OCI-LY1 (cell line): ENCODE measurements around the gene BABAM2.

Source experiments
- H2AFZ ChIP-seq: fragments of 200-600 bp; sonication (generic), shearing (Covaris generic); 2 replicates; pipeline ENCODE4 v1.6.0; 2014; ENCODE audit warnings: antibody characterized with exemption, mild to moderate bottlenecking, low read length
- H3F3A ChIP-seq: fragments of 200-600 bp; sonication (generic), shearing (Covaris generic); 2 replicates; pipeline ENCODE4 v1.6.0; 2014; ENCODE audit warnings: mild to moderate bottlenecking, antibody characterized with exemption, low read length, moderate library complexity; ENCODE audit not compliant: insufficient read depth
- H3K27ac ChIP-seq: fragments of 200-600 bp; sonication (generic); 2 replicates; pipeline ENCODE4 v1.5.1; 2014; ENCODE audit warnings: low read length, mixed run types, mild to moderate bottlenecking, low read depth; ENCODE audit not compliant: poor library complexity, severe bottlenecking
- H3K27me3 ChIP-seq: fragments of 200-600 bp; sonication (generic); 2 replicates; pipeline ENCODE4 v1.6.0; 2014; ENCODE audit warnings: antibody characterized with exemption, mild to moderate bottlenecking, low read length, moderate library complexity; ENCODE audit not compliant: insufficient read depth
- H3K36me3 ChIP-seq: fragments of 200-600 bp; sonication (generic); 2 replicates; pipeline ENCODE4 v1.6.1; 2014; ENCODE audit warnings: mild to moderate bottlenecking, antibody characterized with exemption, low read length, moderate library complexity, mixed read lengths; ENCODE audit not compliant: insufficient read depth
- H3K4me1 ChIP-seq: fragments of 200-600 bp; sonication (generic); 2 replicates; pipeline ENCODE4 v1.5.1; 2014; ENCODE audit warnings: mild to moderate bottlenecking, low read length, moderate library complexity; ENCODE audit not compliant: insufficient read depth, severe bottlenecking
- H3K4me2 ChIP-seq: fragments of 200-600 bp; sonication (generic), shearing (Covaris generic); 2 replicates; pipeline ENCODE4 v1.6.1; 2014; ENCODE audit warnings: low read length
- H3K4me3 ChIP-seq: fragments of 200-600 bp; sonication (generic); 2 replicates; pipeline ENCODE4 v1.5.1; 2014; ENCODE audit warnings: low read length, low read depth, mild to moderate bottlenecking, mixed read lengths; ENCODE audit not compliant: poor library complexity, severe bottlenecking
- H3K79me2 ChIP-seq: fragments of 200-600 bp; shearing (Covaris generic); 2 replicates; pipeline ENCODE4 v1.6.1; 2016; ENCODE audit warnings: mixed run types, low read length, mixed read lengths; ENCODE audit not compliant: insufficient read depth
- H3K9ac ChIP-seq: fragments of 200-600 bp; sonication (generic), shearing (Covaris generic); 2 replicates; pipeline ENCODE4 v1.6.1; 2014; ENCODE audit warnings: mild to moderate bottlenecking, low read length, mixed read lengths
- H3K9me2 ChIP-seq: fragments of 200-600 bp; sonication (generic), shearing (Covaris generic); 2 replicates; pipeline ENCODE4 v1.6.1; 2014; ENCODE audit warnings: low read depth, mild to moderate bottlenecking, low read length, mixed read lengths
- H3K9me3 ChIP-seq: fragments of 200-600 bp; shearing (Covaris generic); 2 replicates; pipeline ENCODE4 v1.6.1; 2014; ENCODE audit warnings: low read length, mixed read lengths
- H4K20me1 ChIP-seq: fragments of 200-600 bp; sonication (generic), shearing (Covaris generic); 2 replicates; pipeline ENCODE4 v1.6.0; 2016; ENCODE audit warnings: mild to moderate bottlenecking, low read length; ENCODE audit not compliant: insufficient read depth
- EZH2 ChIP-seq: fragments of 200-600 bp; sonication (generic), shearing (Covaris generic); IDR thresholded peaks from 2 replicates; pipeline ENCODE4 v1.8.0; 2017; ENCODE audit warnings: borderline replicate concordance, mixed run types, mild to moderate bottlenecking, antibody characterized with exemption, low read length, moderate library complexity, mixed read lengths
- TF ChIP-seq, protein P1 (sequence below): fragments of 200-600 bp; sonication (generic), shearing (Covaris generic); IDR thresholded peaks from 2 replicates; pipeline ENCODE4 v1.5.1; 2017; ENCODE audit warnings: mild to moderate bottlenecking, antibody characterized with exemption, low read length, moderate library complexity, mixed read lengths

Gene BABAM2

DNA sequence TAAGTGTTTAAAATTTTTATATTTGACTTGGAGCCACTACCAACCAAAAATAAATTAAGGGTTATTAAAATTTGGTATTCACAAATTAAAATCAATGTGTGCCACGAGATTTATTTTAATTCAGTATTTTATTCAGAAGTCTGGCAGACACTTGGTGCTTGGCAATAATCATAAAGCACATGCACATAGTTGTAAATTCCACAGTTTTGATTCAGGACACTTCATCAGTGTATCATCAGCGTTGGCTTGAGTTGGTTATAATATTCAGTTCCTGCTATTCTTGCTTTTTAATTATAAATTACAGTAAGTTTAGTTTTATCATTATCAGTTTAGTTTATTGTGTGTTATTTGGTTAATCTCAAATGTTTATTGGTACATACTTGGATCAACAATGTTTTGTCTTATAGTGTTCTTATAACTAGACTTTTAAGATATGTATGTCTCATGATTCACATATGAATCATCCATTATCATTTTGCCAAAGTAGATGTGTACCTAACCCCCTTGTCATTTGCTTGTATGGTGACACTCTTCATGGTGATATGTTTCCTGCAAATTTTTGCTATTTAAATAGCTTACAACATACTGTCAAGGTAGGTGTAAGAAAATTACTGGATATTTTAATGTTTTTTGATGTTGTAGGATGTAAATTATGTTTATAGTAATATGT, 237.9 kb downstream of the BABAM2 start:
- peaks cover 8% of the 10 kb centered on the region for H3K4me1 ChIP-seq
- no peak overlapping the region for H3K4me2 ChIP-seq
- H3K36me3 ChIP-seq = no peaks in the 10 kb centered on the region
- H3K9me2 ChIP-seq = no peaks in the 10 kb centered on the region
- H3K9me3 ChIP-seq = no peaks in the 10 kb centered on the region
- H3K79me2 ChIP-seq = no peaks in the 10 kb centered on the region
- H3K27me3 ChIP-seq = no peaks in the 10 kb centered on the region
- no peak overlapping the region for H3K27ac ChIP-seq
- H4K20me1 ChIP-seq = no peaks in the 10 kb centered on the region
- no peak overlapping the region for H3K9ac ChIP-seq
- no peaks in the 10 kb centered on the region for H3F3A ChIP-seq
- TF ChIP-seq, protein P1, sequence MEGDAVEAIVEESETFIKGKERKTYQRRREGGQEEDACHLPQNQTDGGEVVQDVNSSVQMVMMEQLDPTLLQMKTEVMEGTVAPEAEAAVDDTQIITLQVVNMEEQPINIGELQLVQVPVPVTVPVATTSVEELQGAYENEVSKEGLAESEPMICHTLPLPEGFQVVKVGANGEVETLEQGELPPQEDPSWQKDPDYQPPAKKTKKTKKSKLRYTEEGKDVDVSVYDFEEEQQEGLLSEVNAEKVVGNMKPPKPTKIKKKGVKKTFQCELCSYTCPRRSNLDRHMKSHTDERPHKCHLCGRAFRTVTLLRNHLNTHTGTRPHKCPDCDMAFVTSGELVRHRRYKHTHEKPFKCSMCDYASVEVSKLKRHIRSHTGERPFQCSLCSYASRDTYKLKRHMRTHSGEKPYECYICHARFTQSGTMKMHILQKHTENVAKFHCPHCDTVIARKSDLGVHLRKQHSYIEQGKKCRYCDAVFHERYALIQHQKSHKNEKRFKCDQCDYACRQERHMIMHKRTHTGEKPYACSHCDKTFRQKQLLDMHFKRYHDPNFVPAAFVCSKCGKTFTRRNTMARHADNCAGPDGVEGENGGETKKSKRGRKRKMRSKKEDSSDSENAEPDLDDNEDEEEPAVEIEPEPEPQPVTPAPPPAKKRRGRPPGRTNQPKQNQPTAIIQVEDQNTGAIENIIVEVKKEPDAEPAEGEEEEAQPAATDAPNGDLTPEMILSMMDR = no peak
- no peak for TF ChIP-seq EZH2
- H2AFZ ChIP-seq = no peak overlapping the region
- H3K4me3 ChIP-seq = no peak overlapping the region

DNA sequence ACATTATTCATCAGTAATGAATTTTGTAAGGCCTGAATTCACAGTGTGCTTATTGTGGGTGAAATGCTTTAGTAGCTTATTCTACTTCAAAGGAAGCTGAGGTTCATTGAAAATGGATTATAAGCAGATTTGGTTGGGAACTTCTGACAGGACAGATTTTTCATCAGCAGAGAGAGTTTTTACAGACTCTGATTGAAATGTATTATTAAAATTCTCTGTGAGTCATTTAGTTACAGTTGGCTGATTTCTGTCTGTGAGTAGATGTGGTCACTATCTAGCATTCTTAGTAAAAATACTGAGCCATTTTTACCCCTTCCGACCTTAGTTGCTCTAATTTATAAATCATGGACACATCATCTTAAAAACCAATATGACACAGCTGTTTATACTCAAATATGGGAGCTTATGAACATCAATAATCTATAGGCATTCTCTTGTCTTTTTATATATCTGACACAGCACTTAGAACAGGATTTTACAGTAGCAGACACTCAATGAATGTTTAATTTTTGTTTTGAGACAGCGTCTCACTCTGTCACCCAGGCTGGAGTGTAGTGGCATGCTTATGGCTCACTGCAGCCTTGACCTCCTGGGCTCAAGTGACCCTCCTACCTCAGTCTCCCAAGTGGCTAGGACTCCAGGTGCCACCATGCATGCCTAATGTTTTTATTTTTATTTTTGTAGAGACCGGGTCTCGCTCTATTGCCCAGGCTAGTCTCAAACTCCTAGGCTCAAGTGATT, 239.6 kb downstream of the BABAM2 start:
- Histone ChIP-seq H3K79me2 (no peaks in the 10 kb centered on the region), H3K9me3 (no peaks in the 10 kb centered on the region), H3F3A (no peaks in the 10 kb centered on the region), H3K27me3 (no peaks in the 10 kb centered on the region), H3K4me3 (no peak overlapping the region), H3K4me1 (peaks cover 8% of the 10 kb centered on the region), H3K9ac (no peak overlapping the region), H3K27ac (no peak overlapping the region), H4K20me1 (no peaks in the 10 kb centered on the region), H3K36me3 (no peaks in the 10 kb centered on the region), H2AFZ (no peak overlapping the region), H3K4me2 (no peak overlapping the region), H3K9me2 (no peaks in the 10 kb centered on the region)
- TF ChIP-seq, protein P1 = no peak
- no peak for TF ChIP-seq EZH2

DNA sequence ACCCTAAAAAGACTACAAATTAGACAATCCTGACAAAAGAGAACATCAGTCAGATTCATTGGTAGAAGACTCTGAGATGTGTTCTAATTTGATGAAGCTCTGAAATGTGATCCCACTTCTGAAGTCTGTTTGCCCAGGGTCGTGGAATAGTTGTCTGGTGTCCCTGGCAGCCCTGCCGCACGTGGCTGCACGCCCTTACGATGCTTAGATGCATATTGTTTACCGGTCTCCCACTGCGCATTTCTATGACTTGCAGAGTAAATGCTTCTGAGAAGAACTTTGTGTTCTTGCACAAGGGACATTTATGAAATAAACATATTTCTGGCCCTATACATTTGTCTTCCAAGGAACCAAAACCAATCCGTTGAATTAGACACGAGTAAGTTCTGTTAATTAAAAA, 243.2 kb downstream of the BABAM2 start:
- Histone ChIP-seq H3K27me3 (no peaks in the 10 kb centered on the region), H3K4me1 (peaks cover 8% of the 10 kb centered on the region), H3K79me2 (no peaks in the 10 kb centered on the region), H3K4me3 (no peak overlapping the region), H3F3A (no peaks in the 10 kb centered on the region), H2AFZ (no peak overlapping the region), H3K9me3 (no peaks in the 10 kb centered on the region), H3K27ac (no peak overlapping the region), H3K36me3 (no peaks in the 10 kb centered on the region), H3K4me2 (no peak overlapping the region), H3K9ac (no peak overlapping the region), H4K20me1 (no peaks in the 10 kb centered on the region), H3K9me2 (no peaks in the 10 kb centered on the region)
- TF ChIP-seq EZH2 = no peak
- TF ChIP-seq, protein P1 = no peak
